SK-N-MC (cell line): ENCODE results near the gene LRRC75B.

Experiments used
- EZH2 ChIP-seq: fragments of 200-600 bp; sonication (generic); IDR thresholded peaks from one replicate; pipeline ENCODE4 v1.6.1; 2017; ENCODE audit warnings: antibody characterized with exemption
- POLR2AphosphoS5 ChIP-seq: IDR thresholded peaks from 2 replicates; pipeline ENCODE4 v1.6.1; 2012; ENCODE audit warnings: mild to moderate bottlenecking, low read depth, low read length, borderline replicate concordance

- no peak for TF ChIP-seq POLR2AphosphoS5
- TF ChIP-seq EZH2 = no peak
Observed at GRCh38 chr22:24542641-24543040, 50.2 kb downstream of the LRRC75B start.
